ENCODE measurements around the gene INPP4B.
A peak's percentile ranks its signal among the peaks of the same experiment; 100 is the strongest.

The INPP4B gene

GRCh38 chr4:142353149-142353738 lies 492.9 kb downstream of the INPP4B start:
- Histone ChIP-seq H3K9me3 (ENCODE audit: control insufficient read depth in 5 of 5, low read length in 5 of 5) (no peaks in the 10 kb centered on the region), H3K36me3 (ENCODE audit: control insufficient read depth in 5 of 5, insufficient read depth in 5 of 5, low read length in 5 of 5) (no peaks in the 10 kb centered on the region), H3K4me1 (ENCODE audit: control insufficient read depth in 5 of 5, insufficient read depth in 5 of 5, low read length in 5 of 5) (peaks cover 0 to 17% (median 7%) of the 10 kb centered on the region in 5 donors), H3K27me3 (ENCODE audit: control insufficient read depth in 5 of 5, insufficient read depth in 4 of 5, low read length in 5 of 5) (no peaks in the 10 kb centered on the region), H3K27ac (ENCODE audit: low read depth, low read length) (no peak overlapping the region), H3K9ac (ENCODE audit: low read length in 5 of 5) (no peak overlapping the region), H3K4me3 (ENCODE audit: low read depth in 1 of 5, low read length in 5 of 5) (no peak overlapping the region)

- no peak overlapping the region for H3K27ac ChIP-seq (ENCODE audit: low read depth, low read length)
- H3K4me3 ChIP-seq (ENCODE audit: low read depth in 1 of 5, low read length in 5 of 5) = no peak overlapping the region
- no peaks in the 10 kb centered on the region for H3K36me3 ChIP-seq (ENCODE audit: control insufficient read depth in 5 of 5, insufficient read depth in 5 of 5, low read length in 5 of 5)
- H3K27me3 ChIP-seq (ENCODE audit: control insufficient read depth in 5 of 5, insufficient read depth in 4 of 5, low read length in 5 of 5) = no peaks in the 10 kb centered on the region
- H3K9me3 ChIP-seq (ENCODE audit: control insufficient read depth in 5 of 5, low read length in 5 of 5) = no peaks in the 10 kb centered on the region
- no peak overlapping the region for H3K9ac ChIP-seq (ENCODE audit: low read length in 5 of 5)
- H3K4me1 ChIP-seq (ENCODE audit: control insufficient read depth in 5 of 5, insufficient read depth in 5 of 5, low read length in 5 of 5) = peaks cover 0 to 17% (median 7%) of the 10 kb centered on the region in 5 donors
These were observed 493.4 kb downstream of the INPP4B start for GRCh38 chr4:142352712-142353111.

GRCh38 chr4:142351958-142352357 lies 494.1 kb downstream of the INPP4B start:
- H3K36me3 ChIP-seq (ENCODE audit: control insufficient read depth in 5 of 5, insufficient read depth in 5 of 5, low read length in 5 of 5) = no peaks in the 10 kb centered on the region
- no peak overlapping the region for H3K27ac ChIP-seq (ENCODE audit: low read depth, low read length)
- no peaks in the 10 kb centered on the region for H3K27me3 ChIP-seq (ENCODE audit: control insufficient read depth in 5 of 5, insufficient read depth in 4 of 5, low read length in 5 of 5)
- no peaks in the 10 kb centered on the region for H3K9me3 ChIP-seq (ENCODE audit: control insufficient read depth in 5 of 5, low read length in 5 of 5)
- H3K4me1 ChIP-seq (ENCODE audit: control insufficient read depth in 5 of 5, insufficient read depth in 5 of 5, low read length in 5 of 5) = peaks cover 0 to 17% (median 7%) of the 10 kb centered on the region in 5 donors
- peak overlapping the region in 2 of 5 donors; percentile 11 to 18 for H3K9ac ChIP-seq (ENCODE audit: low read length in 5 of 5)
- no peak overlapping the region for H3K4me3 ChIP-seq (ENCODE audit: low read depth in 1 of 5, low read length in 5 of 5)

- no peak overlapping the region for H3K27ac ChIP-seq (ENCODE audit: low read depth, low read length)
These were observed 495.2 kb downstream of the INPP4B start for GRCh38 chr4:142350871-142351270.

GRCh38 chr4:142348613-142349021 lies 497.5 kb downstream of the INPP4B start:
- H3K4me1 ChIP-seq (ENCODE audit: control insufficient read depth in 5 of 5, insufficient read depth in 5 of 5, low read length in 5 of 5) = peaks cover 0 to 15% (median 6%) of the 10 kb centered on the region in 5 donors
- no peaks in the 10 kb centered on the region for H3K27me3 ChIP-seq (ENCODE audit: control insufficient read depth in 5 of 5, insufficient read depth in 4 of 5, low read length in 5 of 5)
- no peak overlapping the region for H3K9ac ChIP-seq (ENCODE audit: low read length in 5 of 5)
- H3K9me3 ChIP-seq (ENCODE audit: control insufficient read depth in 5 of 5, low read length in 5 of 5) = no peaks in the 10 kb centered on the region
- no peaks in the 10 kb centered on the region for H3K36me3 ChIP-seq (ENCODE audit: control insufficient read depth in 5 of 5, insufficient read depth in 5 of 5, low read length in 5 of 5)
- H3K27ac ChIP-seq (ENCODE audit: low read depth, low read length) = no peak overlapping the region
- no peak overlapping the region for H3K4me3 ChIP-seq (ENCODE audit: low read depth in 1 of 5, low read length in 5 of 5)

More at GRCh38 chr4:142350871-142351270, 495.2 kb downstream of the INPP4B start:
- H3K4me1 ChIP-seq (ENCODE audit: control insufficient read depth in 5 of 5, insufficient read depth in 5 of 5, low read length in 5 of 5) = peaks cover 0 to 17% (median 7%) of the 10 kb centered on the region in 5 donors
- no peak overlapping the region for H3K9ac ChIP-seq (ENCODE audit: low read length in 5 of 5)
- H3K9me3 ChIP-seq (ENCODE audit: control insufficient read depth in 5 of 5, low read length in 5 of 5) = no peaks in the 10 kb centered on the region
- H3K27me3 ChIP-seq (ENCODE audit: control insufficient read depth in 5 of 5, insufficient read depth in 4 of 5, low read length in 5 of 5) = no peaks in the 10 kb centered on the region
- H3K36me3 ChIP-seq (ENCODE audit: control insufficient read depth in 5 of 5, insufficient read depth in 5 of 5, low read length in 5 of 5) = no peaks in the 10 kb centered on the region
- no peak overlapping the region for H3K4me3 ChIP-seq (ENCODE audit: low read depth in 1 of 5, low read length in 5 of 5)

GRCh38 chr4:142347241-142347640 lies 498.9 kb downstream of the INPP4B start:
- Histone ChIP-seq H3K27me3 (ENCODE audit: control insufficient read depth in 5 of 5, insufficient read depth in 4 of 5, low read length in 5 of 5) (no peaks in the 10 kb centered on the region), H3K4me1 (ENCODE audit: control insufficient read depth in 5 of 5, insufficient read depth in 5 of 5, low read length in 5 of 5) (peaks cover 0 to 9% (median 0%) of the 10 kb centered on the region in 5 donors), H3K9ac (ENCODE audit: low read length in 5 of 5) (no peak overlapping the region), H3K9me3 (ENCODE audit: control insufficient read depth in 5 of 5, low read length in 5 of 5) (no peaks in the 10 kb centered on the region), H3K27ac (ENCODE audit: low read depth, low read length) (no peak overlapping the region), H3K4me3 (ENCODE audit: low read depth in 1 of 5, low read length in 5 of 5) (no peak overlapping the region), H3K36me3 (ENCODE audit: control insufficient read depth in 5 of 5, insufficient read depth in 5 of 5, low read length in 5 of 5) (no peaks in the 10 kb centered on the region)

- Histone ChIP-seq H3K36me3 (ENCODE audit: control insufficient read depth in 5 of 5, insufficient read depth in 5 of 5, low read length in 5 of 5) (no peaks in the 10 kb centered on the region), H3K4me1 (ENCODE audit: control insufficient read depth in 5 of 5, insufficient read depth in 5 of 5, low read length in 5 of 5) (peaks cover 0 to 3% (median 0%) of the 10 kb centered on the region in 5 donors), H3K9me3 (ENCODE audit: control insufficient read depth in 5 of 5, low read length in 5 of 5) (no peaks in the 10 kb centered on the region), H3K27ac (ENCODE audit: low read depth, low read length) (no peak overlapping the region), H3K27me3 (ENCODE audit: control insufficient read depth in 5 of 5, insufficient read depth in 4 of 5, low read length in 5 of 5) (no peaks in the 10 kb centered on the region), H3K9ac (ENCODE audit: low read length in 5 of 5) (no peak overlapping the region), H3K4me3 (ENCODE audit: low read depth in 1 of 5, low read length in 5 of 5) (no peak overlapping the region)
These were observed 500.2 kb downstream of the INPP4B start for GRCh38 chr4:142345924-142346323.

- Histone ChIP-seq H3K9me3 (ENCODE audit: control insufficient read depth in 5 of 5, low read length in 5 of 5) (peaks cover 0 to 2% (median 0%) of the 10 kb centered on the region in 5 donors), H3K27ac (ENCODE audit: low read depth, low read length) (no peak overlapping the region), H3K4me1 (ENCODE audit: control insufficient read depth in 5 of 5, insufficient read depth in 5 of 5, low read length in 5 of 5) (no peaks in the 10 kb centered on the region), H3K4me3 (ENCODE audit: low read depth in 1 of 5, low read length in 5 of 5) (no peak overlapping the region), H3K9ac (ENCODE audit: low read length in 5 of 5) (no peak overlapping the region), H3K36me3 (ENCODE audit: control insufficient read depth in 5 of 5, insufficient read depth in 5 of 5, low read length in 5 of 5) (no peaks in the 10 kb centered on the region), H3K27me3 (ENCODE audit: control insufficient read depth in 5 of 5, insufficient read depth in 4 of 5, low read length in 5 of 5) (no peaks in the 10 kb centered on the region)
These were observed 504.8 kb downstream of the INPP4B start for GRCh38 chr4:142341268-142341667.

GRCh38 chr4:142339053-142339452 lies 507.0 kb downstream of the INPP4B start:
- H3K4me3 ChIP-seq (ENCODE audit: low read depth in 1 of 5, low read length in 5 of 5) = no peak overlapping the region
- H3K27ac ChIP-seq (ENCODE audit: low read depth, low read length) = no peak overlapping the region
- H3K27me3 ChIP-seq (ENCODE audit: control insufficient read depth in 5 of 5, insufficient read depth in 4 of 5, low read length in 5 of 5) = no peaks in the 10 kb centered on the region
- H3K9me3 ChIP-seq (ENCODE audit: control insufficient read depth in 5 of 5, low read length in 5 of 5) = peaks cover 0 to 6% (median 0%) of the 10 kb centered on the region in 5 donors
- no peak overlapping the region for H3K9ac ChIP-seq (ENCODE audit: low read length in 5 of 5)
- no peaks in the 10 kb centered on the region for H3K36me3 ChIP-seq (ENCODE audit: control insufficient read depth in 5 of 5, insufficient read depth in 5 of 5, low read length in 5 of 5)
- H3K4me1 ChIP-seq (ENCODE audit: control insufficient read depth in 5 of 5, insufficient read depth in 5 of 5, low read length in 5 of 5) = no peaks in the 10 kb centered on the region

- Histone ChIP-seq H3K27ac (ENCODE audit: low read depth, low read length) (no peak overlapping the region), H3K9ac (ENCODE audit: low read length in 5 of 5) (no peak overlapping the region), H3K27me3 (ENCODE audit: control insufficient read depth in 5 of 5, insufficient read depth in 4 of 5, low read length in 5 of 5) (no peaks in the 10 kb centered on the region), H3K36me3 (ENCODE audit: control insufficient read depth in 5 of 5, insufficient read depth in 5 of 5, low read length in 5 of 5) (no peaks in the 10 kb centered on the region), H3K4me1 (ENCODE audit: control insufficient read depth in 5 of 5, insufficient read depth in 5 of 5, low read length in 5 of 5) (no peaks in the 10 kb centered on the region), H3K4me3 (ENCODE audit: low read depth in 1 of 5, low read length in 5 of 5) (no peak overlapping the region), H3K9me3 (ENCODE audit: control insufficient read depth in 5 of 5, low read length in 5 of 5) (peaks cover 0 to 6% (median 0%) of the 10 kb centered on the region in 5 donors)
These were observed 509.7 kb downstream of the INPP4B start for GRCh38 chr4:142336251-142336934.

All from subcutaneous abdominal adipose tissue (tissue), 5 donors.